Measurements from ENCODE around the gene ASB18.

Gene ASB18

GRCh38 chr2:236157815-236158498 is 106.2 kb downstream of the ASB18 start:
- no peak for TF ChIP-seq GATA2 (IDR thresholded peaks at IDR 0.05; ENCODE audit: low read depth, low read length)
- TF ChIP-seq GATA3 (IDR thresholded peaks at IDR 0.05; ENCODE audit: low read depth, low read length), result no peak

DNA sequence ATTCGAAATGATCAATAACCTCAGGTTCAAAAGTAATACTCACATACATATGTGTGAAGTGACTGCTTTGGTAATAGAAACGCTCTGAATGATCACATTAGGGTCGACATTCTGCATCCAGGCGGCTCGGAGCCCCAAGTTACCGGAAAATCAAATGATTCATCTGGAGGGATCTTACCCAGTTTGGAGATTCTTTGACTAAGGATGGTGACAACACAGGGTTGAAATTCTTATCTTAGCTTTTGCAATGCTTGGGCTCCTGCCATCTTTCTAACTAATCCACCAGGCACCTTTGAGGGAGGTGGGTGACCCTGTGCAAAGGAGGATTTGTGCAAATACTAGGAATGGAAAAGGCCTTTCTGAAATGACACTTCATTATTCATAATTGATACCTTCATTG is 106.8 kb downstream of the ASB18 start:
- no peak for TF ChIP-seq GATA3 (IDR thresholded peaks at IDR 0.05; ENCODE audit: low read depth, low read length)
- TF ChIP-seq GATA2 (IDR thresholded peaks at IDR 0.05; ENCODE audit: low read depth, low read length), result no peak

DNA sequence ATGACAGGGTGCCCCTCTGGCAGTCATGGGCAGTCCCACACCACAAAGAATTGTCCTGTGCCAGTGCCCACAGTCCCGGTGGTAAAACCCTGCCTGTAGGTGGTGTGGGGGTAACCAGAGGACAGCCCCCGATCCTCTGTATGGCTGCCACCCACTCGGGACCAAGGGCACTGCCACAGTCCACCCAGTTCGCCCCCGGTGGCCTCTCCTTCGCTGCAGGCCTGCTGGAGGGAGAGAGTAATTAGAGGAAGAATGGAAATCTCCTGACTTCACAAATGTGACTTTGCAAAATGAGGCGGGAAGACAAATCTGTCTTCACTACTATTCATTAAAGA is 107.4 kb downstream of the ASB18 start:
- TF ChIP-seq GATA2 (IDR thresholded peaks at IDR 0.05; ENCODE audit: low read depth, low read length) (no peak), GATA3 (IDR thresholded peaks at IDR 0.05; ENCODE audit: low read depth, low read length) (no peak)

- no peak for TF ChIP-seq GATA2 (IDR thresholded peaks at IDR 0.05; ENCODE audit: low read depth, low read length)
- no peak for TF ChIP-seq GATA3 (IDR thresholded peaks at IDR 0.05; ENCODE audit: low read depth, low read length)
These were observed 107.9 kb downstream of the ASB18 start for GRCh38 chr2:236156095-236156859.

- TF ChIP-seq GATA3 (IDR thresholded peaks at IDR 0.05; ENCODE audit: low read depth, low read length) (no peak), GATA2 (IDR thresholded peaks at IDR 0.05; ENCODE audit: low read depth, low read length) (no peak)
These were observed 108.8 kb downstream of the ASB18 start for GRCh38 chr2:236155406-236155805.

- TF ChIP-seq GATA3 (IDR thresholded peaks at IDR 0.05; ENCODE audit: low read depth, low read length) (no peak), GATA2 (IDR thresholded peaks at IDR 0.05; ENCODE audit: low read depth, low read length) (no peak)
These were observed 117.8 kb downstream of the ASB18 start for GRCh38 chr2:236146436-236146835.

DNA sequence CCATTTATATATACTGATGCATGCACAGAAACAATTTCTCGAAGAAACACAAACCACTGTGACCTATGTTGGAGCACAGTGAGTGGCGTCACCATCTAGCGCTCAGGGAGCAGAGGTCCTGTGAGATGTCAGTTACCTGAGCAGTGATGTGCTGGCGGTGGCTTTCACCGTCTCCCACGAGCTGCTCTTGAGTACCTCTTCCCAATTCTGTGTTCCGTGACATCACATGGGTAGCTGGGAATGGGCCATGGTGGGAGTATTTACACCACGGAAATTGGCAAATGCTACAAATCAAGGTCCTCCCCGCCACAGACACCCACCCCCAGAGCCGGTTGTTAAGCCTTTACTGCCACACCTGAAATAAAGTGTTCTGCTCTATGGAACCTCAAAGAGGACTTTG is 120.4 kb downstream of the ASB18 start:
- no peak for TF ChIP-seq GATA3 (IDR thresholded peaks at IDR 0.05; ENCODE audit: low read depth, low read length)
- TF ChIP-seq GATA2 (IDR thresholded peaks at IDR 0.05; ENCODE audit: low read depth, low read length), result no peak

All from SH-SY5Y (cell line).